T47D (cell line): ENCODE results near the gene PPP1R37.

ENCODE experiments used
- DNase-seq, 2 experiments: peaks; one replicate each; pipeline versions ENCODE4 v3.0.0 to v3.0.0-alpha.2; 2011 to 2012; ENCODE audit warnings: low read depth in 1 of 2, low spot score in 1 of 2
- JUND ChIP-seq: IDR thresholded peaks from 2 replicates; pipeline ENCODE4 v1.6.1; 2012; ENCODE audit warnings: low read depth
- in situ Hi-C: cut with HindIII; loops from 2 replicates; pipeline ENCODE4 v1.10.0; 2016; ENCODE audit warnings: low sequenced_read_pairs, low pct_unique_long_range_greater_than_20kb

PPP1R37 gene

DNA sequence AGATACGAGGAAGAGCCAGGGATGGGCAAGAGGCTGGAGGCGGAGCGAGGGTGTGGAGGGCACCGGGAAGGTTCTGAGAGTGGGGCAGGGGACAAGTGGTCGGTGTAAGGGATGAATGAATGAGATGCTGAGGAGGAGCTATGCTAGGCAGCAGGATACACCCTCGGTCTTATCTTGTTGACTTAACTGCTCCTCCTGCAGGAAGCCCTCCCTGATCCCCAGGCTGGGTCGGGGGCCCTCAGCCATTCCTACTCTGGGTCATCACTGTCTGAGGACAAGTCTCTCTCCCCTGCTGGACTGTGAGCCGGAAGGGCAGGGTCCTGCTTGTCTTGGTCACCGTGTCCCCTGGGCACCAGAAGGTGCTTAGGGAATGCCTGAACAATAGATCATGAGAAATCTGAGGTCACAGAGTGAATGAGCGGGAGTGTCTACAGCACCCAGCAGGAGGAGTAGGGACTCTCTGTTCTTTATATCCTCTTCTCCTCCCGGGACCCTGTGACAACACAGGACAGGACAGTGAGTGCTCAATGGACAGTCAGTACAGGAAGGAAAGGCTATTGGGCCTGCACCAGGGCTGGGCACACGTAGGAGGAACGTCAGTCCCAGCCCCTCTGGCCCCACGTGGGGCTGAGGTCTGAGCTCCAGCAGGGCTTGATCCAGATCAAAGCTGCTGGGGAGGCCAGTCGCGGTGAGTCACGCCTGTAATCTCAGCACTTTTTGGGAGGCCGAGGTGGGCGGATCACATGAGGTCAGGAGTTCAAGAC lies 61.3 kb downstream of the PPP1R37 start:
- no peak for TF ChIP-seq JUND
- DNase-seq: no peak
- in situ Hi-C loops: no loop called here

DNA sequence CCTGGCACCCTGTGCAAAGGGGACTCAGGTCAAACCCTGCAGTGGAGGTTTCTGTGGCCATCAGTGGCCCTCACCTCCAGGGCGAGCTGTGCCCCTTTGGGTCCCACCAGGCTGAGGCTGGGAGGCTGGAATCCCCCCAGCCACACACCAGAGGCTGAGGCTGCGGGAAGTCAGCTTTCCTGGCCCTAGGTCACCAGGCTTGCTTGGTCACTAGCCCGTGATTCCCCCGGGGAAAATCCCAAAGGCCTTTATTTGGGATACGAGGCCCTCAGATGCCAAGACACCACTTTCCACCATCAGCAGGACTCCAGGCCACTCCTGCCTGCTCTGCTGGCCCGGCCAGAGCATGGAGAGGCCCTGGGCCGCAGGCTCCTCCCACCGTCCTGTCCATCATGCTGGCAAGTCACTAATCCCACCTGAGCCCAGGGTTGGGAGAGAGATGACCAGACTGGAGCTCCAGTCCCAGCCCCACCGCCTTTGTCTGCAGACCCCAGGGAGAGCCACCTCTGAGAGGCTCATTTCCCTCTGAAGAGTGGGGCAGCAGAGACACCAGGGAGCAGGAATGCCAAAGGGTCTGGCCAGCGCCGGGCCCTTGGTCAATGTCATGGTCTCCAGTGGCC lies 63.1 kb downstream of the PPP1R37 start:
- DNase-seq: no peak
- no peak for TF ChIP-seq JUND
- in situ Hi-C loops: no loop called here

DNA sequence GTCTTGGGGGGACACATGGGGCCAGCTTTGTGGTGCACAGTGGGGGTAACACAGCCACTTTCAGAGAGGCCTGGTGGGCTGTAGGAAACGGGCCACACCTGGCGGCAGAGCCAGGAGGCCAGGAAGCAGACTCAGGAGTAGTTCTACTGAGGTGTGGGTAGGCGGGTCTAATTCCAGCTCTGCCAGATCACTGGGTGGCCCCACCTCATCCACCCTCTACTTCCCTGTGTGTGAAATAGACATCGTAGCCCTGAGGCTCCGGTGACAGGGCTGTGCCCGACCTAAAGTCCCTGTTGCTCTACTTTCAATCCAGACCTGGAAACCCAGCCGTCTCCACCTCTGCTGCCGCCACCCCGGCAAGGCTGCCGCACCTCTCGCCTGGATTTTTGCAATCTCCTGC lies 63.8 kb downstream of the PPP1R37 start:
- no peak for DNase-seq
- no peak for TF ChIP-seq JUND
- in situ Hi-C loops: no loop called here

DNA sequence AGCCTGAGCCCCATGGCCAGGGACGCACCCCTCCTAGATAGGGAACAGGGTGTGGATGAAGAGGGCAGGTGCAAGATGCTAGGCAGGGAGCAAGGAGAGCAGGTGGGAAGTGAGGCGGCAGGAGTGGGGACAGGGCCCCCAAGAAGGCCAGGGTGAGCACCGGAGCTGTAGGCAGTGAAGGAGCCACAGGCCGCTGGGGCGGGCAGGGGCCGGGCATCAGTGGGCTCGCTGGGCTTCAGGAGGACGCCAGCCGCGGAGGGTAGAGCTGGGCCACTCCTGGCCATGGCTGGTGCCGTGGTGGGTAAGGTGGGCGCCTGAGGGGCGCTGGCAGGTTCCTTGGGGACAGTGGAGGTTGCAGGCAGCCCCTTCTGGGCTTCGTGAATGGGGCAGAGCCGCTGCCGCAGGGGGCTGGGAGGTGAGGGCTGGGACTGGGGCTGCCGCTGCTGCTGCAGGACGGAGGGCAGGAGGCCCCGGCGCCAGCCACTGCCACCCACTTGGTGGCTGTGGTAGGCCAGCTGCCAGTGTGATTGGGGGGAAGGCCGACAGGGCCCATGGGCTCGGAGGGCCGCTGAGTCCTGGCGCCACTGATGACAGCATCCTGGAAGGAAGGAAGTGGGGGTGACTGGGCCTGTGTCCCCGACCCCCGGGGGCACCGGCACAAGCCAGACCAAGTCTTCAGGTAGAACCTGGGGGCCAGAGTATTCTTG lies 65.7 kb downstream of the PPP1R37 start:
- TF ChIP-seq JUND: no peak
- no peak for DNase-seq
- in situ Hi-C loops: no loop called here

DNA sequence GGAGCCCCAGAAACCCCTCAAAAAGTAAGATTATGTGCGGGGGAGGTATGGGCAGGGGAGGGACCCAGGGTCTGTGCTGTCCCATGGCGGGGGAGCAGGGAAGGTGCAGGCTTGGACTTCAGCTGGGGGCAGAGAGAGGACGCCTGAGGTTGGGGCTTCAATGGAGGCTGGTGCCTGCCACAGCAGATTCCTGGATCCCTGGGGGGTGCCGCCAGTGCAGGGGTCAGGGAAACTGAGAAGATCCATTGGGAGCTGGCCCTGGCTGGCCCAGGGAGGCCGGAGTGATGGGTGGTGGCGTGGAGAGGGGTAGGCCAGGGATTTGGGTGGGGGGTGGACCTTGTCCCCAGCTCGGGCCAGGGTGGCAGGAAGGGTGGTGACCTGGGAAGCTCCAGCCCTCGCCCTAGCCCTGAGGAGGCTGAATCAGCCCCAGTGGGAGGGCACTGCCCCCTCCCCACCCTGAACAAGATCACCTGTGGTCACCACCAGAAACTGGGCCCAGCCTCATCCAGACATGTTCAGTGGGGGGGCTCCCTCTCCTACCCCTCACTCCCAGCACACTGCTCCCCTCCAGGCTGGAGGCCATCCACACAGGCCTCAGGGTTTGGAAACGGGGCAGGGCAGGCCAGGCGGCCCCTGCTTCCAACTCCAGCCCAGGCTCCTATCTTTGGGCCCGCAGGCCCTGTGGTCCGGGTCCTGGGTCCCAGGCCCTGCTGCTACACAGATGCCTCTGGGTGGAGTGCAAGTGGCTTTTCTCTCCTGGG lies 66.4 kb downstream of the PPP1R37 start:
- TF ChIP-seq JUND: no peak
- DNase-seq: no peak
- in situ Hi-C loops: no loop called here

DNA sequence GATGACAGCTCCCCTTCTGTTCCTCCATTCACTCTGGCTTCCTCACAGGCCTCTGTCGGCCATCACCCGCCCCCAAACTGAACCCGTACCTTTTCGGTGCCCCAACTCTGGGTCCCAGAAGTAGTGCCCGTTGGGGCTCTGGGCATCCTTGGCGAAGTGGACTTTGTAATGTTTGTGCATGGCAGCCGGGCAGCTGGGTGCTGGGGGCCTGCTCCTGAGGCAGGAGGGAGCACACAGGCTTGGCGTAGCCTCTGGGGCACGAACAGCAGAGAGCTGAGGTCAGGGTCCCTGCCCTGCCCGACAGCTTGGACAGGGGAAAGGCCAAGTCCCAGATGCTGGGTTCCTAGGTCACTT lies 67.0 kb downstream of the PPP1R37 start:
- DNase-seq: no peak
- in situ Hi-C loops: no loop called here
- TF ChIP-seq JUND: no peak

DNA sequence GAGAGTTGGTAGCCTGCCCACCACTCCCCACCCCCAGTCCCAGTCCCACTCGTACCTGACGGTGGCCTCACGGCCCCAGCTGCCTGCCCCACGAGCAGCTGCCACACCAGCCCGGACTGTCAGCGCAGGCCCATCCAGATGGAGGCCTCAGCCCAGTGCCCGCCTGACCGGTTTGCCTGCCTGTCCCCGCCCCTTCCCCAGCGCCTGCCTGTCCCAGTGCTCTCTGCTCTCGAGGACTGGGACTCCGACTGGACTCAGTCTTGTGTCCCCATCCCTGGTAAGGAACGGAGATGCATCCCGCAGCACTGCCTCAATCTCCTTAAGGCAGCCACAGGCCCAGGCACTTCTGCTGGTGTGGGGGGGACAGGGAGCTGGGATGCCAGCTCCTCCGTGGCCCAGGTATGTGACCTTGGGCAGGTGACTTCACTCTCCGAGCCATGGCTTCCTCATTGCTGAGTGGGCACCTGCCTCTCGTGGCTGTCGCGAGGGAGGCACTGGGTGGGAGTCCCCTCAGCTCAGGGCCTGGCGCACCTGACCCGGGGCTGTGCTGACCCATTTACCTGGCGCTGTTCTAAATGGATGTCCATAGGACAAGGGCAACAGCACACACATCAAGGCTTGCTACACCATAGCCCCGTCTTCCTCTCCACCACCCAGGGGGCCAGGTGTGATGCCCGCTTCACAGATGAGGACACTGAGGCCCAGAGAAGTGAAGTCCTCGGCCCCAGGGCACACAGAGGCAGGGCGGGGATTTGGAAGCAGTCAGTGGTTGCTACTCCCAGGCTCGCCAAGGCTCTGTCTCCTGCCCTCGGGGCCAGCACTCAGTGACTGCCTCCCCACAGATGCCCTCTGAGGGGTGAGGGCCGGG lies 68.1 kb downstream of the PPP1R37 start, which contains the start of gene NKPD1:
NKPD1 (minus strand) TSS at position 113 of the 868 bp plus-strand sequence. CDS start 832 bp downstream, outside the sequence.
- peak; percentile 62 to 80 for DNase-seq
- no peak for TF ChIP-seq JUND
- in situ Hi-C loops: no loop called here

DNA sequence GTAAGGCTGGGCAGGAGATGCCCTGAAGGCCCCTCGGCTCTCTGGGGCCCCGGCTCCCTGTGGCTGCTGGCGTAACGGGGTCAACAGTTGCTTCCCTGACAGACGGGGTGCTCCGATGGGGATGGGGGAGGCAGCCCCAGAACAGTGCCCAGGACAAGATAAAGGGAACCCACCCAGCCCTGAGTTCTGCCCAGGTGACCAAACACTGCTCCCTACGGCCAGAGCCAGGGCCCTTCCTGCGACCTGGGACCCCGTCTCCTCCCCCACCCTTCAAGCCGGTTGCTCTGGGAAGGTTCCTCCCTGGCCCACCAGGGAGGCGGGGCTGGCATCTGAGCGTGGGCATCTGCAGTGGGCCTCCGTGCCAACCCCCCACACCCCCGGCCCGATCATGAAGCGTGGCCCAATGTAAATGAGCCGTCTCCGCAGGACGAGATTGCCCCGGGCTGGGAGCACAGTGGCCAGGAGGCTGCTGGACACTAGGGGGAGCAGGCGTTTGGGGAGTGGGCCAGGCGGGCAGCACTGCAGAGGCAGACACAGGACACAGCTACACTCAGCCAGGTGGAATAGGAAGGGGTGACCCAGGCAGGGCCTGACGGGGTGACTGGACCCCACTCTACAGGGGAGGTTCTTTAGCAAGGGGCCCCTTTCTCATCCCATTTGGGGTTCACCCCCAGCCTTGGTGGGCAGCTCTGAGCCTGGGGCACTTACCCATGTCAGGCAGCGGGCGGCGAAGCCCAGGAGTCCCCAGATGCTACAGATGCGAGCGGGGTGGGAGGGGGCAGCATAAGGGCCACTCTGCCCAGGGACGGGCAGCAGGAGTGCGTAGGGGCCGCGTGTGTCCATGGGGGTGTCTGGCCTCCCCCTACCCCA lies 69.0 kb downstream of the PPP1R37 start:
- in situ Hi-C loops: no loop called here
- TF ChIP-seq JUND: no peak
- no peak for DNase-seq

DNA sequence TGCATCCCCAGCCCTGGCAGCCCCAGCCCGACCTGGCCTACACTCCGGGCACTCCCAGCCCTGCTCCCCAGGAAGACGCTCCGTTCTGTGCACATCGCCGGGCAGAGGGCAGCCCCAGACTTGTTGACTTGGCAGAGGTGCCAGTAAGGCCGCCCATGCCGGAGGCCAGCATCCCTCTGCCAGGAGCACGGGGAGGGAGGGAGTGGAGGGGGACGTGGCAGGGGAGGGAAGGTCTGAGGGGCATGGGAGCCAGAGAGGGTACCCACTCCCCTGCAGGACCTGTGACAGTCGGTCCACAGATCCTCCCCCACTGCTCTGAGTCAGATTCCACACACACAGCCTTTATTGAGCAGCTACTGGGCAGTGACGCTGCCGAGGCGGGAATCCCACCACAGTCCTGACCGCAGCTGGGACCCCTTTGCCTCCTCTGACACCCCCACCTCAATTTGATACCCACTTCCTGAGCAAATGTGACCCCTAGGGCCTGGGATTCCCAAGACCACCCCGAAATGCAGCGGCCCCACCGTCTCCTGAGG lies 69.7 kb downstream of the PPP1R37 start:
- DNase-seq: no peak
- in situ Hi-C loops: no loop called here

DNA sequence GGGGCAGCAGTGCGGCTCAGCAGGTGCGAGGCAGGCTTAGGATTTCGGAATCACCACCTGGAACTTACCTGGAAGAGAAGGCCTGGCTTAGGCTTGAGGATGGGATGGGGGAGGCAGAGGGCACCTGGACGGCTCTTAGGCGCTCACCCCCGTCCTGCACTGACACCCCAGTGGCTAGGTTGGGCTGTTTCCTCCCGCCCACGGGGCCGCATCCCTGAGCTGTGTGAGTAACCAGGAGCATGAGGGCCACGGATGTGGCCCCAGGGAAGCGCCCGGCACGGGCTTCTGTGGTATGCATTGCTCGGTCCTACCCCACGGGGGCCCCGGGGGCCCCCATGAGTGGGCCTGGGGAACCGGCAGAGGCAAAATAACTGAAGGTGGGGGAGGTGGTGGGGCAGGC lies 70.2 kb downstream of the PPP1R37 start:
- in situ Hi-C loops: no loop called here
- no peak for TF ChIP-seq JUND
- no peak for DNase-seq

More for the DNA sequence above, 69.7 kb downstream of the PPP1R37 start:
- TF ChIP-seq JUND: no peak
